Left lung (tissue), 10 donors: ENCODE measurements around the gene EFNA5. TPM values are rescaled to one million over a fixed set of nuclear protein-coding genes. Genes with fewer than 3 reads are reported as not detected.

Experiments used
- ATAC-seq: fragments of 200-7000 bp; cut with Tn5 transposase; one replicate; pipeline ENCODE4 v1.9.1; 2020; ENCODE audit warnings: moderate library complexity
- DNase-seq, 4 donors: peaks; one replicate each; pipeline ENCODE4 v3.0.0-alpha.2; 2013 to 2020
- H3K27ac ChIP-seq, 2 donors: fragments of 200-600 bp; sonication (generic) in 1 of 2; one replicate each; pipeline versions ENCODE4 v1.5.0 to v1.8.0; 2020 to 2021
- H3K27me3 ChIP-seq, 2 donors: fragments of 200-600 bp; sonication (generic) in 1 of 2; one replicate each; pipeline versions ENCODE4 v1.5.0 to v1.8.0; 2020 to 2021
- H3K36me3 ChIP-seq, 2 donors: fragments of 200-600 bp; sonication (generic) in 1 of 2; one replicate each; pipeline versions ENCODE4 v1.5.0 to v1.8.0; 2020 to 2021
- H3K4me1 ChIP-seq, 2 donors: fragments of 200-600 bp; one replicate each; pipeline ENCODE4 v1.8.0; 2021
- H3K4me3 ChIP-seq, 2 donors: fragments of 200-600 bp; sonication (generic) in 1 of 2; one replicate each; pipeline versions ENCODE4 v1.5.0 to v1.8.0; 2020 to 2021; ENCODE audit warnings: mild to moderate bottlenecking in 1 of 2
- H3K9me3 ChIP-seq, 2 donors: fragments of 200-600 bp; sonication (generic) in 1 of 2; one replicate each; pipeline versions ENCODE4 v1.5.0 to v1.8.0; 2020 to 2021
- intact Hi-C, 2 donors: fragments of 100-400 bp; cut with DNase I; formaldehyde crosslinking; loops; one replicate each; pipeline versions ENCODE4 v1.11.2 to v1.14.2; 2022
- polyA plus RNA-seq, 6 donors: library from polyadenylated mRNA; unstranded; fragments of 120-200 nt; gene quantifications; one replicate each; pipeline ENCODE4 v1.2.1, GENCODE V29; 2013; ENCODE audit not compliant: insufficient read length in 6 of 6
- total RNA-seq, 2 donors: library from RNA; stranded (reverse); fragmentation: NEBNext Ultra II Directional; extraction: Animal tissue kit (Norgen Biotek cat#: 25700); gene quantifications; one replicate each; pipeline ENCODE4 v1.2.1, GENCODE V29; 2021
- TF ChIP-seq, protein P1 (sequence below), 2 donors: fragments of 200-600 bp; sonication (generic) in 1 of 2; IDR thresholded peaks; one replicate each; pipeline versions ENCODE4 v1.5.0 to v1.8.0; 2021; ENCODE audit warnings: antibody characterized with exemption in 2 of 2
- donor health status: DM: no; HTN: yes; CAD: no.
- donor health status: DM: no; HTN: no; CAD: no.

The EFNA5 gene
- total and polyA plus RNA-seq, 8 donors: 8.8 to 28.3 (median 22.8) TPM

DNA sequence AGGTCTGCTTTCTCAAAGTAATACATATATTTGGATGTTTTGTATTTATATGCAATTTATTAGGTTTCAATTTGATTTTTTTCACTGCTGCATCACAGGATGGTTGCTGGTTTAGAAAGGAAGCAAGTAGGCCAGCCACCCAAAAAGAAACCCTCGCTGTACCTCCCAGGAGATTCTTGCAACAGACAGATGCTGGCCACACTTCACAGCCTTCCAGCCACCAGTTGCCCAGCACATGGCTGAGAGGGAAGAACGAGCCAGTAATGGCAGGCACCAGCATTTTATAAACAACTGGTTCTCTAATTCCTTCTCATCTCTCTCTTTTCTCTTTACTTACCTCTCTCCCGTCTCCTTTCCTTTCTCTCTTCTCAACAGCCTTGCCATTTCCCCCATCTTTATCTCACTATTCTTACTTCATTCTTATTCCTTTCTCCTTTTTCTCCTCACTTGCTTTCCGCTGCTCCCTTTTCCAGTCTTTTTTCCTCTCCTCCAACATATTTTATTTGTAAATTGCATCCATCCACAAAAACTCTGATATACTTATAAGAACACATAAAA is 38.9 kb downstream of the EFNA5 start:
- Histone ChIP-seq H3K27ac (no peak overlapping the region), H3K27me3 (no peaks in the 10 kb centered on the region), H3K36me3 (no peaks in the 10 kb centered on the region), H3K9me3 (no peaks in the 10 kb centered on the region), H3K4me3 (no peak overlapping the region), H3K4me1 (no peaks in the 10 kb centered on the region)
- TF ChIP-seq, protein P1, sequence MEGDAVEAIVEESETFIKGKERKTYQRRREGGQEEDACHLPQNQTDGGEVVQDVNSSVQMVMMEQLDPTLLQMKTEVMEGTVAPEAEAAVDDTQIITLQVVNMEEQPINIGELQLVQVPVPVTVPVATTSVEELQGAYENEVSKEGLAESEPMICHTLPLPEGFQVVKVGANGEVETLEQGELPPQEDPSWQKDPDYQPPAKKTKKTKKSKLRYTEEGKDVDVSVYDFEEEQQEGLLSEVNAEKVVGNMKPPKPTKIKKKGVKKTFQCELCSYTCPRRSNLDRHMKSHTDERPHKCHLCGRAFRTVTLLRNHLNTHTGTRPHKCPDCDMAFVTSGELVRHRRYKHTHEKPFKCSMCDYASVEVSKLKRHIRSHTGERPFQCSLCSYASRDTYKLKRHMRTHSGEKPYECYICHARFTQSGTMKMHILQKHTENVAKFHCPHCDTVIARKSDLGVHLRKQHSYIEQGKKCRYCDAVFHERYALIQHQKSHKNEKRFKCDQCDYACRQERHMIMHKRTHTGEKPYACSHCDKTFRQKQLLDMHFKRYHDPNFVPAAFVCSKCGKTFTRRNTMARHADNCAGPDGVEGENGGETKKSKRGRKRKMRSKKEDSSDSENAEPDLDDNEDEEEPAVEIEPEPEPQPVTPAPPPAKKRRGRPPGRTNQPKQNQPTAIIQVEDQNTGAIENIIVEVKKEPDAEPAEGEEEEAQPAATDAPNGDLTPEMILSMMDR (IDR thresholded peaks at IDR 0.05): no peak
- ATAC-seq (no peak), DNase-seq (no peak)
- intact Hi-C loops: no loop called here

DNA sequence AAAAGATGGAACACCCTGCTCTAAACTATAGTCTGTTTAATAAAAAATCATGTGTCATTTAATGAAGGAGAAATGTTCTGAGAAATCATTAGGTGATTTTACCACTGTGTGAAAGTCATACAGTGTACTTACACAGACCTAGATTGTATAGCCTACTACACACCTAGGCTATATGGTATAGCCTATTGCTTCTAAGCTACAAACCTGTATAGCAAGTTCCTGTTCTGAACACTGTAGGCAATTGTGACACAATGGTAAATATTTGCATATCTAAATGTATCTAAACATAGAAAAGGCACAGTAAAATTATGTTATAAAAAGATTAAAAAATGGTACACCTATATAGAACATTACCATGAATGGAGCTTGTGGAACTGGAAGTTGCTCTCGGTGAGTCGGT is 40.6 kb downstream of the EFNA5 start:
- Histone ChIP-seq H3K4me1 (no peaks in the 10 kb centered on the region), H3K27ac (no peak overlapping the region), H3K9me3 (no peaks in the 10 kb centered on the region), H3K27me3 (no peaks in the 10 kb centered on the region), H3K4me3 (no peak overlapping the region), H3K36me3 (no peaks in the 10 kb centered on the region)
- TF ChIP-seq, protein P1 (IDR thresholded peaks at IDR 0.05): no peak
- ATAC-seq (no peak), DNase-seq (no peak)
- intact Hi-C loops: no loop called here

DNA sequence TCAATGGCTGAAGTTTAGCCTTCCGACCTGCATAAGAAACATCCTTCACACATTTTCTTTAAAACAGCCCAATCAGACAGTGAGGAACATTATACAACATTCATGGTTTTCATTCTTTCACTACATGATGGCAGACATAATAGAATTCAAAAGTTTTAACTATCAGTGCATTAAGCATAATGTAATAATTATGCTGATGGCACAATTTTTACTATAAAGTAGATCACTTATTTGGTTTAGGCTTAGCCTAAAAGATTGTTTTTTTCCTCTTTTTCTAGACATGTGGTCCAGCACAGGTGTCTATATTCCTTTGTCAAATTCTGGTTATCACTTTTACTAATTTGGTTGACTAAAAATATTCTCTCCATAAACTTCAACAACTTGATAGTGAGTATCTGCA is 46.5 kb downstream of the EFNA5 start:
- Histone ChIP-seq H3K36me3 (no peaks in the 10 kb centered on the region), H3K4me3 (no peak overlapping the region), H3K27ac (no peak overlapping the region), H3K9me3 (no peaks in the 10 kb centered on the region), H3K27me3 (no peaks in the 10 kb centered on the region), H3K4me1 (no peaks in the 10 kb centered on the region)
- ATAC-seq (no peak), DNase-seq (no peak)
- intact Hi-C loops: no loop called here
- TF ChIP-seq, protein P1 (IDR thresholded peaks at IDR 0.05): no peak

DNA sequence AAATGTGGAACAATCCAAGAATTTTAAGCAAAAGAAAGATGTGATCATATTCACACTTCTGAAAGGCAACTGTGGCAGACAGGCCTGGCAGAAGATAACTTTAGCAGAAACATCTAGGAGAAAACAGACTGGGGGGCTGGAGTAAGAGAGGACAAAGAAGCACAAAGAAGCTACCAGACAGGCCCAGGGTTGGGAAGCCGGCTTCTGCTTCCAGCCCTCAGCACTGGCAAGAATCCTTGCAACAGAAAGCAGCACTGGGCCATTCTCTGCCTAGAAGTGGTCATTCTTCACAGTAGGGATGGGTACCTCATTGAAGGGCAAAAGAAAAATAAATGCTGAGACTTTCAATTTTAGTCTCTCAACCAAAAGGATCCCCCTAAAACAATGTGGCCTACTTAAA is 49.6 kb downstream of the EFNA5 start:
- no peak for ATAC-seq
- Histone ChIP-seq H3K27me3 (no peaks in the 10 kb centered on the region), H3K36me3 (no peaks in the 10 kb centered on the region), H3K27ac (no peak overlapping the region), H3K9me3 (no peaks in the 10 kb centered on the region), H3K4me3 (no peak overlapping the region), H3K4me1 (no peaks in the 10 kb centered on the region)
- TF ChIP-seq, protein P1 (IDR thresholded peaks at IDR 0.05): no peak
- no peak for DNase-seq
- intact Hi-C loops: no loop called here

DNA sequence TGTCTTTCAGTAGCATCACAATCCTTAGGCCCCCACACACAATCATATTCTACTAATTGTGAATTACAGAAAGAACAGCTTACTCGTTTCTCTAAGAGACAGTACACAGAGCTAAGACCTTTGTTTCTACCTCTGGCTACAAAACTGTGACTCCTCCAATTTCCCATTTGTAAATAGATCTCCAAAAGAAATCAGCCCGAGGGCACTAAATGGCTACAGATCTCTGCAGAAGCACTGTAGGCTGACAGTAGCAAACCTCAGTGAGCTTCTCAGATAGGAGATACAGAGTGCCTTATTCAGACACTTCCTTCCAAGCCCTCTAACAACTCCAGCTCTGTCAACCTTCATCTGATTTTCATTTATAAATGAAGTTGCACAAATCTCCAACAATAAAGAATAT is 51.0 kb downstream of the EFNA5 start:
- no peak overlapping the region for H3K27ac ChIP-seq
- no peaks in the 10 kb centered on the region for H3K36me3 ChIP-seq
- no peak overlapping the region for H3K4me3 ChIP-seq
- no peaks in the 10 kb centered on the region for H3K9me3 ChIP-seq
- intact Hi-C loops: no loop called here
- DNase-seq: no peak
- TF ChIP-seq, protein P1 (IDR thresholded peaks at IDR 0.05): no peak
- H3K27me3 ChIP-seq: no peaks in the 10 kb centered on the region
- no peaks in the 10 kb centered on the region for H3K4me1 ChIP-seq
- ATAC-seq: no peak
